Measurements from ENCODE around the gene ADGRV1.
"Not testable (repeated sequence)": the region's sequence is repeated elsewhere in the genome, so short reads cannot be mapped to it uniquely, and the experiment has no call there.

Gene ADGRV1

GRCh38 chr5:90912476-90912875 lies 353.9 kb downstream of the ADGRV1 start:
- no peak overlapping the region for H3K27ac ChIP-seq
- H3K4me3 ChIP-seq = no peak overlapping the region
- no peak for DNase-seq (ENCODE audit: low spot score)
- TF ChIP-seq CTCF (IDR thresholded peaks at IDR 0.05) = no peak

- H3K4me3 ChIP-seq = no peak overlapping the region
- H3K27ac ChIP-seq = no peak overlapping the region
- no peak for DNase-seq (ENCODE audit: low spot score)
- TF ChIP-seq CTCF (IDR thresholded peaks at IDR 0.05) = no peak
Observed at GRCh38 chr5:90915393-90915792, 356.8 kb downstream of the ADGRV1 start.

- no peak for TF ChIP-seq CTCF (IDR thresholded peaks at IDR 0.05)
- DNase-seq (ENCODE audit: low spot score) = no peak
- Histone ChIP-seq H3K27ac (no peak overlapping the region), H3K4me3 (no peak overlapping the region)
Observed at GRCh38 chr5:90916947-90917800, 358.6 kb downstream of the ADGRV1 start.

GRCh38 chr5:90917928-90918668 lies 359.5 kb downstream of the ADGRV1 start:
- Histone ChIP-seq H3K27ac (no peak overlapping the region), H3K4me3 (no peak overlapping the region)
- DNase-seq (ENCODE audit: low spot score) = no peak
- TF ChIP-seq CTCF (IDR thresholded peaks at IDR 0.05) = no peak

GRCh38 chr5:90921418-90921973 lies 362.9 kb downstream of the ADGRV1 start:
- Histone ChIP-seq H3K27ac (no peak overlapping the region), H3K4me3 (no peak overlapping the region)
- no peak for TF ChIP-seq CTCF (IDR thresholded peaks at IDR 0.05)
- DNase-seq (ENCODE audit: low spot score) = no peak

GRCh38 chr5:90924222-90924621 lies 365.6 kb downstream of the ADGRV1 start:
- not testable (repeated sequence) for H3K4me3 ChIP-seq; H3K27ac ChIP-seq; DNase-seq (ENCODE audit: low spot score)

- DNase-seq (ENCODE audit: low spot score); H3K27ac ChIP-seq; H3K4me3 ChIP-seq: not testable (repeated sequence)
Observed at GRCh38 chr5:90929013-90929839, 370.6 kb downstream of the ADGRV1 start.
